Ramos (cell line): Measurements from ENCODE around the gene BCL6B.
"Not testable (repeated sequence)": the region's sequence is repeated elsewhere in the genome, so short reads cannot be mapped to it uniquely, and the experiment has no call there.

Experiments
- in situ Hi-C: fragments of 300-500 bp; cut with MboI; formaldehyde crosslinking; loops from one replicate; pipeline ENCODE4 v1.14.3; 2022; ENCODE audit warnings: low sequenced_read_pairs; ENCODE audit not compliant: unreplicated experiment

Gene BCL6B

DNA sequence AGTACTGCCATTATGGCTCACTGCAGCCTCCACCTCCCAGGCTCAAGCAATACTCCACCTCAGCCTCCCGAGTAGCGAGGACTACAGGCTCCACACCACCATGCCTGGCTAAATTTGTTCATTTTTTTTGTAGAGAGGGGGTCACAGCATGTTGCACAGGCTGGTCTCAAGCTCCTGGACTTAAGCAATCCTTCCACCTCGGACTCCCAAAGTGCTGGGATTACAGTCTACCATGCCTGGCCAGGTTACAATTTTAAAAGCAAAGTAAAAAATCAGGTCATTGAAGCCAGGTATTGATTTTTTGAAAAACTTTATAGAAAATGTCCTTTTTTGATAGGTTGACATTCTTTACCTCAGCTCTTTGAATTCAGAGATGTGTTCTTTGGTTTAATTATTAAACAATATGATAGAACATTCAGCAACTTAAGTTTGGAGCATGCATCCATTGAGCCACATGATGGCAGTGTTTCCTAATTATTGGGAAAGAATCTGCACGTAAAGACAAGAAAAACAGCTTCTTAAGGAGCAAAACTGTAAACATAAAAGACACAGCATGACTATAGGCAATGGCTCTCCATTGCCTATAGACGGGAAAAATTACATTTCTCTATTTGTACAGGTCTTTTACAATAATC is 22.8 kb downstream of the BCL6B start:
- in situ Hi-C loops: no loop called here

DNA sequence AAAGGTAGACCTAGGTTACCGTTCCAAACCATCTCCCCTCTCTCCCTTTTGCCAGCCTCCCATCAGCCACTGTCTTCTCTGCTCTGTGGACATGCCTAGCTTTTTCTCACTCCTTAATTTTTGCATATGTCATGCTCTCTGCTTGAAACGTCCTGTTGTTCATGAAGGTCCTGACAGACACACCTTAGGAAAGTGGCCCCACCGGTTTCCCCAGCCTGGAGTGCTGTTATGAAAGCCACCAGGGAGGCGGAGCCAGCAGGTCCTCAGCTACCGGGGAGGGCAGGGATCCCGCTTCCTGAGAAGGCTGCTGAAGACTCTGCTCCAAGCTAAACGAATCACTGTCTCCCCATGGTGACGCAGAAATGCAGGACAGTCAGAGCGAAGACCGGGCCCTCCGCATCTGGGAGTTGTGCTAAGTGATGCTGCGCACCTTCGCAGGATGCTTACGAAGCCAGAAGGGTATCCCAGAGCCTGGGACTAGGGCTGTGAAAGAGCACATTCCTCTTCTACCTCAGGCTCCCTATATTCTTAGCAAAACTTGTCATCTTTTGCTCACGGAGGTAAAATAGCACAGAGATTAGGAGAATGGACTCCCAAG is 23.4 kb downstream of the BCL6B start:
- in situ Hi-C loops: no loop called here

DNA sequence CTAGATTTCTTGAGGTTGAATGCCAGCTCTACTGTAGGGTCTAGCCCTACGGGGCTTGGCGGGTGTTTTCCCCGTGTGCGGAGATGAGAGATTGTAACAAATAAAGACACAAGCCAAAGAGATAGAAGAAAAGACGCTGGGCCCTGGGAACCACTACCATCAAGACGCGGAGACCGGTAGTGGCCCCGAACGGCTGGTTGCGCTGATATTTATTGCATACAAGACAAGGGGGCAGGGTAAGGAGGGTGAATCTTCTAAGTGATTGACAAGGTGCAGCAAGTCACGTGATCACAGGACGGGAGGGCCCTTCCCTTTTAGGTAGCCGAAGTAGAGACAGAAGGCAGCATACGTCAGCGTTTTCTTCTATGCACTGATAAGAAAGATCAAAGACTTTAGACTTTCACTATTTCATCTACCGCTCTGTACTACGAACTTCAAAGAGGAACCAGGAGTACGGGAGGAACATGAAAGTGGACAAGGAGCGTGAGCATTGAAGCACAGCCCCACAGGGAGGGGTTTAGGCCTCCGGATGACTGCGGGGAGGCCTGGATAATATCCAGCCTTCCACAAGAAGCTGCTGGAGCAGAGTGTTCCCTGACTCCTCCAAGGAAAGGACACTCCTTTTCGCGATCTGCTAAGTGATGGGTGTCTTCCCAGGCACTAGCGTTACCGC is 24.0 kb downstream of the BCL6B start:
- in situ Hi-C loops: not testable (repeated sequence)

DNA sequence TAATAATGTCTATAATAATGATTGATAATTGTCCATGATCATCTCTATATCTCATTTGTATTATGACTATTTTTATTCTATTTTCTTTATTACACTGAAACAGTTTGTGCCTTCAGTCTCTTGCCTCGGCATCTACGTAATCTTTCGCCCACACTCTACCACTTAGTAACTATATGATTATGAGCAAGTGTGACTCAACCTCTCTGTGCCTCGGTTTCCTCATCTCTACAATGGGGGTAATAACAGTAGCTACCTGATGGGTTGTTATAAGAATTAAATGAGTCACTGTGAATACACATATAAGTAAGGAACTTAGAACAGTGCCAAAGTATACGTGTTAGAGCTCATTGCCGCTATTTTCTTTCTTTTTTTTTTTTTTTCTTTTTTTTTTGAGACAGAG is 24.7 kb downstream of the BCL6B start:
- in situ Hi-C loops: no loop called here

DNA sequence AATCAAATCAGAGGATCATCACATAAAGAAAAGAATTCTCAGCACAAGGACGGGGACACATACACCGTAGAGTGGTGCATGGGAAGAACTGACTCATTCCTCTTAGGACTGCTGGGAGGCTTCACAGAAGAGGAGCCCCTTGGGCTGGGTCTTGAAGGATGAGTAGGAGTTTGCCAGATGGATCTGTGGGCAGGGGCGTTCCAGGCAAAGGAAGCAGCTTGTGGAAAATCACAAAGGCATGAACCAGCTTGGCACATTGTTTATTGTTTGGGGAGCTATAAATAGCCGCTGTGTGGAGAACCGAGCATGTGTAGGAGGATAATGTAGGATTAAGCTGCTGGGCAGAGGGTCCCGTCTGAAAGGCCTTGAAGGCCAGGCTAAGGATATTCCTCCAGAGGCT is 26.1 kb downstream of the BCL6B start:
- in situ Hi-C loops: no loop called here

DNA sequence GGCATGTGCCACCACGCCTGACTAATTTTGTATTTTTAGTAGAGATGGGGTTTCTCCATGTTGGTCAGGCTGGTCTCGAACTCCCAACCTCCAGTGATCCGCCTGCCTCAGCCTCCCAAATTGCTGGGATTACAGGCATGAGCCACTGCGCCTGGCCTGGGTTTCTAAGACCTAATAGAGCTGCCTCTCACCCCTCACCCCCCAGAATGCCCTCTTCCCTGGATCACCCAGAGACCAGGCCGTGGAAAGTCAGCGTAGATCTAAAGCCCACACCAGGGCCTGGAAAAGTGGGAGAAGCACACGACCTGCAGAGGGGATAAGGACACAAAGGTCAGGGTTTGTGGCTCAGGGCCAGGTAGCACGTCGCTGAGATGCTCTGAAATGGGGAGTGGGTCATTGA is 27.7 kb downstream of the BCL6B start:
- in situ Hi-C loops: loop anchor here (5.0 kb wide), 1 partner anchor 92 kb away; no protein-coding TSS in a partner anchor

DNA sequence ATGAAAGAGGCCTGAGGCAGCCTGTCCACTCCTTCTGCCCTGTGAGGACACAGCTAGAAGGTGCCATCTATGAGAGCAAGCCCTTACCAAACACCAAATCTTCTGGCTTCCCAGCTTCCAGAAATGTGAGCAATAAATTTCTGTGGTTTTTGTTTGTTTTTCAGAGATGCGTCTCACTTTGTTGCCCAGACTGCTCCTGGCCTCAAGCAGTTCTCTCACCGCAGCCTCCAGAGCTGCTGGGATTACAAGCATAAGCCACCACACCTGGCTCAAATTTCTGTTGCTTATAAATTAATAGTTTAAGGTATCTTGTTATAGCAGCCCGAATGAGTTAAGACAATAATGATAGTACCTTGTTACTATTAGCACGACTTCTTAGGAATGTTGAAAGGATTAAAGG is 33.5 kb downstream of the BCL6B start:
- in situ Hi-C loops: no loop called here

DNA sequence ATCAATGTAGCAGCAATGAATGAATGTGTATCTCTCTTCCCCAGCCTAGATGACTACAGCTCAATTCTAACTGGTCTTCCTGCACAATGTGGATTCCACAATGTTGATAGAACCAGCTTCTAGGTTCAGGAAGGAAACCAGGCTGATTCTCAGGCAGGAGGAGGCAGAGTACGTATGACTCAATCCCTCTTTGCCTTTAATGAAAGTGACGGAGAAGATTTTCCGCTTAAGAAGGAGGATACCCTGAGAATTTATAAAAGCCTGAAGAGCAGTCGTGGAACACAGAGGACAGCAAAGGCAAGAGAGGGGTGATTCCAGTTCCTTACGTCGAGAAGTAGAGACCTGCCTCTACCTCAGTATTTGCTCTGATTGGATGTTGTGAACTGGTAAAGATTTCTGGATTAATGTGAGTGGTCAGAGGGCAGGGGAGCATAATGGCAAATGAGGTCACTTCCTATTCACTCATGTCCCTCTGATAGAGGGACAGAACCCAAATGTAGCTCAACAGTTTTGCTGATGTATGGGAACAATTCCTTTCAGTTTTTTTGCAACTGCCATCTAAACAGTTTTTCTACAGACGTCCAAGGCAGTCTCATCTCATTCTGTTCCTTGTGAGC is 36.1 kb downstream of the BCL6B start:
- in situ Hi-C loops: no loop called here

DNA sequence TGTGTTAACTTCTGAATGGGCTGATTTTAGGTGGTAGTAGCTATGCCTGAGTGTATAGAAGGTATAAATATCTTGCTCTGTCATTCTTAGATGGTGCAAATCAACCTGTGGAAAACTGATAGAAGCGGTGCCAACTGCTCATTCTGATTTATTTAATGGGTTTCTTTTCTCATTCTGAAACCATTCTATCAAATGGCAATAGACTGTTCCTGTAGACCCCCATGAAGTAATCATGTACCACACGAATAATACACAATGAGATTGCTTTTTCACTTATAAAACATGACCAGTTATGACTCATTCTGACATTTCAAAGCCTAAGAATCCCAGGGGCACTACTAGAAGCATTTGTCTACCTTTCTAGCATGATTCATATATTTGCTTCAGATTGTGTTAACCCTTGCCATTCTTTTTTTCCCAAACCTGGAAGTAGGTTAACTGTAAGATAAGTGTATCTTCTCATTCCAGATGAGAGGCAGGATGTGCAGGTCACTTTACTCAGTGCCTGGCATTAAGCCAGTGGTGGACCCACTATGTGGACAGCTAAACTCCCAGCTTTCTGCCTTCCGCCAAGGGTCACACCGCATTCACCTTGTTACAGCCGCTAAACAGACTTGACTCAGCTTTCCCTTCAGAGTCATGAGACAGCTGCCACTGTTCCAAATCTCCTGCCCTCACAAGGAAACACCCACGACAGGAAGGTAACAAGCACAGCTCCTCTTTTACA is 37.5 kb downstream of the BCL6B start:
- in situ Hi-C loops: no loop called here

DNA sequence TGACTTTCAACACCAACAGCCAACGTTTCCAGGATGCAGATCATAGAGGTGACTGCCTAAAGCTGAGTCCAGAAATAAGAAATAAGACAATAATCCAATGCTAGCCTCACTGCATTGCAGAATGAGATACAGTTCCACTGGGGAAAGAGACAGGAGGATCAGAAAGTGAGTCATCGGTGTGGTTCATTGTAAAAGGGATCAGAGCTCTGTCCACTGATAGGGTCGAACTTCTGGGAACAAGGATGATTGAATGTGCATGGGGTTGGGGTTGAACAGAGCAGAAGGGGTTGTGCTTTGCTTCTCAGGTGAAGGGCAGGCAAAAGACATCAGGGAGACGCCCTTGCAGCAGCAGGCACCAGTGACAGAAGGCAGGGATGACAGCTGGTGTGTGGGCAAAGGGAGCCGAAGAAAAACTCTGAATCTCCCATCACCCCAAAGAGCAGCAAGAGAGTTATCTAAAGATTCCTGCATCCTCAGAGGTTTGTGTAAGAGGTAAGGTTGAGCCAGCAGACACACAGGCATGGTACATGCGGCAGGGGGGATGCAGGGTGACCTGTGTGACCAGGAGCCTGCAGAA is 40.8 kb downstream of the BCL6B start:
- in situ Hi-C loops: no loop called here

DNA sequence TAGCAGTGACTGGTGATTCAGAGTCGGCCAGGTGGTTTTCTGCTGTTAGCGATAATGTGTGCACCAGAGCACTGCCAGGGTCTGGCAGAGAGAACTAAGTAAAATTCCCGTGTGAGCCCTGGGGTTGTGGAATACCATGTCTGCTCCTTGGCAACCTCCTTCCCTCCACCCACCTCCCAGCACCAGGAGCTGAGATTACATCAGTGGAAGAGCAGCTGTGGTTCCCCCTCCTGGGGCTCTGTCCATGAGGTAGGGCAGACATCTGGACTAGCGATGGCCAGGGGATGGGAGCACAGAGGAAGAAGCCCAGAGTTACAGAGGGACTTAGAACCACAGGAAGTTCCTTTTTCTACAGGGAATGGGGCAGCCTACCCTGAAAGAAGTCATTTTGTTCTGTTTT is 41.4 kb downstream of the BCL6B start:
- in situ Hi-C loops: no loop called here

DNA sequence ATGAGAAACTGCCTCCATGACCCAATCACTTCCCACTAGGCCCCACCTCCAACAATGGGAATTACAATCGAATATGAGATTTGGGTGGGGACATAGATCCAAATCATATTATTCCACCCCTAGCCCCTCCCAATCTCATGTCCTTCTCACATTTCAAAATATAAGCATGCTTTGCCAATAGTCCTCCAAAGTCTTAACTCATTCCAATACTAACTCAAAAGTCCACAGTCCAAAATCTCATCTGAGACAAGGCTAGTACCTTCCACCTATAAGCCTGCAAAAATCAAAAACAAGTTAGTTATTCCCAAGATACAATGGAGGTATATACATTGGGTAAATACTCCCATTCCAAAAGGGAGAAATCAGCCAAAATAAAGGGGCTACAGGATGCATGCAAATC is 44.3 kb downstream of the BCL6B start:
- in situ Hi-C loops: no loop called here

DNA sequence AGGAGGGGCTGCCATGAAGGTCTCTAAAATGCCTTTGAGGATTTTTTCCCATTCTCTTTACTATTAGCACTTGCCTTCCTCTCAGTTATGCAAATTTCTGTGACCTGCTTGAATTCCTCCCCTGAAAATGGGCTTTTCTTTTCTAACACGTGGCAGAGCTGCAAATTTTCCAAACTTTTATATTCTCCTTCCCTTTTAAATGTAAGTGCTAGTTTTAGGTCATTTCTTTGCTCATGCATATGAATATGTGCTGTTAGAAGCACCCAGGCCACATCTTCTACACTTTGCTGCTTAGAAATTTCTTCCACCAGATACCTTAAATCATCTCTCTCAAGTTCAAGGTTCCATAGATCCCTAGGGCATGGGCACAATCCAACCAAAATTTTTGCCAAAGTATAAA is 45.4 kb downstream of the BCL6B start:
- in situ Hi-C loops: no loop called here

DNA sequence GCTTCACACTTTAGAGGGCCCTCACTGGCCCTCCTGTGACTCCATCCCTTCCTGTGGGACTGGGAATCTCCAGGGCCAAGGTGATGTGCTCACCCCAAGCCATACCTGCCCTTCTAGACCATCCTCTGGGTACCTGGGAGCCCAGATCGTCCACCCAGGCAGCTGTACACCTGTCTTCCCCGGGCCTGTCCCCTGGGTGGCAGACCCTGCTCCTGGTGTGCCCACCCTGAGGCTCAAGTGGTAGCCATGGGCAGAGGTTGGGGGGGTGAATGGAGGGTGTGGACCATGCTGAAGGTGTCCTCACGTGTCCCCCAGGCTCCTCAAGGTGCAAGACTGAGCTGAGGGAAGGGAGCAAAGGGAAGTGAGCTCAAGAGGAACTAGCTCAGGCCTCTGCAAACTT is 47.9 kb downstream of the BCL6B start:
- in situ Hi-C loops: no loop called here

DNA sequence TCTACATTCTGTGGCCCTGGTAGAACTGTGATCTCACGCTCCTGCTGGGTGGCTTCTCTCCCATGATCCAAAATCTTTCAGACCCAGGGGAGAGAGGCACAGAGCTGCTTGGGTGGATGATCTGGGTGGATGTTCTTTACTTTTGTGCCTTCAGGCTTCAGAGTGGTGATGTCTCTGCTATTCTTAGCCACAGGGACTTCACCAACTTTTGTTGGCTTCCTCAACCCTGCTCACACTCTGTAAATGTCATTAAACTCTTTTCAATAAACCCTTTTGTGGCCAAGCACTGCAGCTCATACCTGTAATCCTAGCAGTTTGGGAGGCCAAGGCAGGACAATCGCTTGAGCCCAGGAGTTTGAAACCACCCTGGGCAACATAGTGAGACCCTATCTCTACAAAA is 49.6 kb downstream of the BCL6B start:
- in situ Hi-C loops: no loop called here

DNA sequence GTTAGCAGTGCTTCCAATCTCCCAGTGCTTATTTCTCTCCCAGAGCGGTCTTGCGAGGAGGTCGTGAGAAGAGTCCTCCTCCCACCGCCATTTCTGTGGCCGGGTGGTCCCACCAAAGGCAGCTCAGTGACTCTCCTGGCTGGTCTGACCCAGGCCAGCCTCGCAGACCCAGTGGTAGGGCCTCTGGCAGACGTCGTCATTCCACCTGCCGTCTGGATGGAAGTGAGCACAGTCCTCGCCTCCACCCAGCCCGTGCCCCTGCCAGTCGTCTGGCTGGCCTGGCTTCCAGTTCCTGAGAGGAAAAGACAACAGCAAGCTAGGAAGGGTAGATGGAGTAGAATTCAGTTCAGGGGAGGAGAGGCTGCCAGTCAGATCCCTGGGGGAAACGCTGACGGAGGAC is 52.1 kb downstream of the BCL6B start:
- in situ Hi-C loops: no loop called here

DNA sequence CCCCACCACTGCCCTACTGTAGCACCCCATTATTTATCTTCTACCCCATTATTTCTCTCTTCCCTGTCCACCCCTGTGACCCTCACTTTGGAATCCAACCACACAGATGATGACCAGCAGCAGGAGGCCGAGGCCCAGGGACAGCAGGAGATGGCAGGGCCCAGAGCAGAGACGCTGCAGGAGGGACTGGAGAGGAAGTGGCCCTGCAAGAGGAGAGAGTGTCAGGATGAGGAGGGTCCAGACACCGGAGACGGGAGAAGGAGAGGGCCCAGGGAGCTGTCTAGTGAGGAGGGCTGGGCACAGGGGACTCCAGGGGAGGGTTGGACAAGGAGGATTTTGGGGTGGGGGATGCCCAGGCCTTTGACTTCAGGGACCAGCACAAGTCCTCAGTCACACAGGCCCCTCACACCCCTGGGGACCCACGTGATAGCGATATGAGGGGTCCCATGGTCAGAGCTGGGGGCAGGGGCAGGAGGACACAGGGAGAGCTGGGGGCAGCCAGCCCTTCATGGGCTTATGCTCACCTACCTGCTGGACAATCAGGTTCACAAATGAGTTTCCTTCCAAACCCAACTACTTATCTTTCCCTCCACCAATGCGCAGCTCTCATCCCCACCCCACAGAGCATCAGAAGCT is 55.2 kb downstream of the BCL6B start:
- in situ Hi-C loops: no loop called here

DNA sequence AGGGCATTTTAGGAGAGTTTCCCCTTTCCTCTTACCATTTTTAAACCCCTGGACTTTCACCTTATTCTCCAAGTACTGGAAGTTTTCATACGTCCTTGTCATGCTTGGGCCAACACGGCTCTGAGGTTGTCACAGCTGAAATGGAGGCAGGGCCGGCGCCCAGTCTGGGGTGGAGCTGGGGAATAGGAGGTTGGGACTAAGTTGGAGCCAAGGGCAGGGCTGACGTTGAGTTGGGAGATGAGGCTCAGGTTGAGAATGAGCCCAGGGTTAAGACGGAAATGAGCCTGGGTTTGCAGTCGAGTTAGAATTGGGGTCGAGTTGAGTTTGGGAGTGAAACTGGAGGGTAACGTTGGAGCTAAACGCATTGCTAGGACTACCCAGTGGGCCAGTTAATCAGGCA is 55.9 kb downstream of the BCL6B start:
- in situ Hi-C loops: no loop called here
